Measurements from ENCODE around the gene FGF3.

Gene FGF3

DNA sequence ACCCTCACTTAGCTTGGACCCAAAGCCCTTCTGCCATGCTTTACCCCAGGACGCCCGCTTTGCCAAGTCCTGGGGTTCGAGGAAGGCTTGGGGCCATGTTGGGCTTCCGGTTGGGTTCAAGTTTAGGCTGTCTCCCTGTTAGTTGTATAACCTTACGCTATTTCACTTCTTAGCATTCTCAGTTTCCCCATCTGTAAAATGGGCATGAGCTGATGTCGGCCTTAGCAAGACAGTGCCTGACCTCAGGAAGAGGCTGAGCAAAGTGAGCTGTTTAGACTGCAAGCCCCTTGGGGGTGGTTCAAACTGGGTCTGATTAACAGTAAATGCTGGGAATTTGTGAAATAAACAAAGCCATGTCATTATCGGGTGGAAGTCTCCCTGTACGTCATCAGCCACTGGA lies 40.8 kb downstream of the FGF3 start:
- no peak for TF ChIP-seq TAF1 (IDR thresholded peaks at IDR 0.05; ENCODE audit: borderline replicate concordance, insufficient read depth, low read length)
- TF ChIP-seq SIN3A (IDR thresholded peaks at IDR 0.05; ENCODE audit: borderline replicate concordance, insufficient read depth, low read length): no peak

DNA sequence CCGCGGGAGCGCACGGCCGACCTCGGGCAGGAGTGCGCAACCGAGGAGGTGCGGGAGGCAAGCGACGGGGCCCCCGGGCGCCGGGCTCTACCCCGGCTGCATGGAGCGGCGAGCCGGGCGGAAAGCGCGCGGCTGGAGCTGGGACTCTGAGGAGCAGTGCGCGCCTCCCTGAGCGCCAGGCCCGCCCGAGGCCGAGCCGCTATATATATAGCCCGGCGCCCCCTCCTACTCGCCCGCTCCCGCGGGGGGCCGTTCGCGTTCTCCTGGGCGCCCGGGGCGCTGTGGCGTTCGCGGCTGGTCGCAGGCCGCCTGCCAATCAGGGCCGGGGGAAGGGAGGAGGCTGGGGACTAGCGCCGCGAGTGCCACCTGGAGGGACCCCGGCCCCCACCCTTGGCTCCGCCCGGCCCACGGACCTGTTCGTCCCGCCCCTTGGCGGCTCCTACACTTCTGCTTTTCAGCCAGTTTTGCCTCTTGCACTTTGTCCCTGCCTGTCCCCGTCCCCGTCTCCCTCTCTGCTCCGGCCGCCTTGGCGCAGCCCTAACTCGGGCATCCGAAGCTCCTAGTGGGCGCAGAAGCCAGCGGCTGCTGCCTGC lies 44.0 kb downstream of the FGF3 start, which contains the start of gene FGF4:
Gene FGF4, minus strand, starts transcription at position 179 of the 593 bp plus-strand sequence. CDS start 257 bp downstream, outside the sequence.
- no peak for TF ChIP-seq FOXP2 (optimal IDR thresholded peaks at IDR 0.05; ENCODE audit: borderline replicate concordance, extremely low read depth, extremely low read length, insufficient read depth)
- TF ChIP-seq SIN3A (IDR thresholded peaks at IDR 0.05; ENCODE audit: borderline replicate concordance, insufficient read depth, low read length): no peak

DNA sequence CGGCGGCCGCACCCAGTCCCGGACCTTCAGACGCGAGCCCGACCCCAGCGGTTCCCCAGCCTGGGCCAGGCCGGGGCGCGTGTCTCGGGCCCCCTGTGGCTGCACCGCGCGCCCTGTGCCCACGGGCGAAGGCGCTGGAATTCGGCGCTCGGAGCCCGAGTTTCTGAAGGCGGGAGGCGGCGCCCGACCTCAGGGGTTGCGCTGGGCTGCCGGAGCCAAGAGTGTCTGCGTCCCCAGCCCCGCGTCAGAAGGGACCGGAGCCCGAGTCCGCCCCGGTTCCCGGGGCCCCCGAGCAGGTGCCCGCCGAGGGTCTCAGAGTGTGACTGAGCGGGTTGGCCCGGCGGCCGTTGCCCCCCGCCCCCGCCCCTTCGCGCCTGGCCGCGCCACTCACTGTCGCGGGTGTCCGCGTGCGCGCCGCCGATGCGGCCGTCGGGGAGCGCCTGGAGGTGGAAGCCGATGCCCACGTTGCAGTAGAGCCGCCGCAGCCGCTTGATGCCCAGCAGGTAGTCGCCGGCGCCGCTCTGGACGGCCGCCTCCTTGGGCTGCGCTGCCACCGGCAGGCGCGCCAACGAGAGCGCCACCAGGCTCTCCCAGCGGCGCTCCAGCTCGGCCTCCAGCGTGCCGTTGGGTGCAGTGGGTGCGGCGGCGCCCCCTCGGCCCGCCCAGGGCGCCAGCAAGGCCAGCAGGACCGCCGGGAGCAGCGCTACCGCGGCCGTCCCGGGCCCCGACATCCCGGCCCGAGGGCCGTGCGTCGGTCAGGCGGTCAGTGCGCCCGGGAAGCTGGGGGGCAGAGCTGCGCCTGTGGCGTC lies 44.7 kb downstream of the FGF3 start:
- TF ChIP-seq, protein P1, sequence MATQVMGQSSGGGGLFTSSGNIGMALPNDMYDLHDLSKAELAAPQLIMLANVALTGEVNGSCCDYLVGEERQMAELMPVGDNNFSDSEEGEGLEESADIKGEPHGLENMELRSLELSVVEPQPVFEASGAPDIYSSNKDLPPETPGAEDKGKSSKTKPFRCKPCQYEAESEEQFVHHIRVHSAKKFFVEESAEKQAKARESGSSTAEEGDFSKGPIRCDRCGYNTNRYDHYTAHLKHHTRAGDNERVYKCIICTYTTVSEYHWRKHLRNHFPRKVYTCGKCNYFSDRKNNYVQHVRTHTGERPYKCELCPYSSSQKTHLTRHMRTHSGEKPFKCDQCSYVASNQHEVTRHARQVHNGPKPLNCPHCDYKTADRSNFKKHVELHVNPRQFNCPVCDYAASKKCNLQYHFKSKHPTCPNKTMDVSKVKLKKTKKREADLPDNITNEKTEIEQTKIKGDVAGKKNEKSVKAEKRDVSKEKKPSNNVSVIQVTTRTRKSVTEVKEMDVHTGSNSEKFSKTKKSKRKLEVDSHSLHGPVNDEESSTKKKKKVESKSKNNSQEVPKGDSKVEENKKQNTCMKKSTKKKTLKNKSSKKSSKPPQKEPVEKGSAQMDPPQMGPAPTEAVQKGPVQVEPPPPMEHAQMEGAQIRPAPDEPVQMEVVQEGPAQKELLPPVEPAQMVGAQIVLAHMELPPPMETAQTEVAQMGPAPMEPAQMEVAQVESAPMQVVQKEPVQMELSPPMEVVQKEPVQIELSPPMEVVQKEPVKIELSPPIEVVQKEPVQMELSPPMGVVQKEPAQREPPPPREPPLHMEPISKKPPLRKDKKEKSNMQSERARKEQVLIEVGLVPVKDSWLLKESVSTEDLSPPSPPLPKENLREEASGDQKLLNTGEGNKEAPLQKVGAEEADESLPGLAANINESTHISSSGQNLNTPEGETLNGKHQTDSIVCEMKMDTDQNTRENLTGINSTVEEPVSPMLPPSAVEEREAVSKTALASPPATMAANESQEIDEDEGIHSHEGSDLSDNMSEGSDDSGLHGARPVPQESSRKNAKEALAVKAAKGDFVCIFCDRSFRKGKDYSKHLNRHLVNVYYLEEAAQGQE (IDR thresholded peaks at IDR 0.05; ENCODE audit: insufficient read depth in 1 of 2, low read depth in 2 of 2, low read length in 2 of 2): no peak
- TF ChIP-seq SIN3A (IDR thresholded peaks at IDR 0.05; ENCODE audit: borderline replicate concordance, insufficient read depth, low read length): no peak
- no peak for TF ChIP-seq POLR2AphosphoS5 (IDR thresholded peaks at IDR 0.05; ENCODE audit: low read depth, low read length)
- no peak for TF ChIP-seq TAF1 (IDR thresholded peaks at IDR 0.05; ENCODE audit: borderline replicate concordance, insufficient read depth, low read length)
- TF ChIP-seq FOXP2 (optimal IDR thresholded peaks at IDR 0.05; ENCODE audit: borderline replicate concordance, extremely low read depth, extremely low read length, insufficient read depth): no peak

DNA sequence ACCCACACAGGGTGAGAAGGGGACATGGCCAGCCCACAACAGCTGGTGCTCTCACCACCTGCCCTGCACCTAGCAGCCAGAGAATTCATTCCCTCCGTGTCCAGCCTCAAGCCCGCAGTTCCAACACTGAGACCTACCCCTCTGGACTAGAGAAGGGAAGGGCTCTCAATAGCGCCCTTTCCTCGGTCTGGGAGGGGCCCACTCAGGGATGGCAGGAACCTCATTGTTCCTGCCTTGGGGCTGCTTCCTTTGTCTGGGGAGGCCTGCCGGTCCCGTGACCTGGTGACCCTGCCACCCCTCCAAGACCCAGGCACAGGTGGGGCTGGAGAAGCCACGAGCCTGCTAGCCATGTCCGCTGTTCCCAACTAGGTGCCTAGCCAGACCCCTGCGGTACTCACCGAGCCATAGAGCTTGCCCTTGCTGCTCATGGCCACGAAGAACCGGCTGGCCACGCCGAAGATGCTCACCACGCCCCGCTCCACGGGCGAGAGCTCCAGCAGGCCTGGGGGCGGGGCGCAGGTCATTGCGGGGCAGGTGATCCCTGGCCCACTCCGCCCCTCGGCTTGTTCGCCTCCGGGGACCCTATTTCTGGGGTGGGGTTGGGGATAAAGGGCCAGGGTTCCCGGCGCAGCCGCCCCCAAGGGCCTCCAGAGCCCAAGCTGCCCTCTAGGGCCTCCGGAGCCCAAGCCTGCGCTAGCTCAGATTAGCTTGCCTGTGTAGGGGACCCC lies 45.4 kb downstream of the FGF3 start:
- TF ChIP-seq FOXP2 (optimal IDR thresholded peaks at IDR 0.05; ENCODE audit: borderline replicate concordance, extremely low read depth, extremely low read length, insufficient read depth): no peak
- TF ChIP-seq, protein P1 (IDR thresholded peaks at IDR 0.05; ENCODE audit: insufficient read depth in 1 of 2, low read depth in 2 of 2, low read length in 2 of 2): no peak

DNA sequence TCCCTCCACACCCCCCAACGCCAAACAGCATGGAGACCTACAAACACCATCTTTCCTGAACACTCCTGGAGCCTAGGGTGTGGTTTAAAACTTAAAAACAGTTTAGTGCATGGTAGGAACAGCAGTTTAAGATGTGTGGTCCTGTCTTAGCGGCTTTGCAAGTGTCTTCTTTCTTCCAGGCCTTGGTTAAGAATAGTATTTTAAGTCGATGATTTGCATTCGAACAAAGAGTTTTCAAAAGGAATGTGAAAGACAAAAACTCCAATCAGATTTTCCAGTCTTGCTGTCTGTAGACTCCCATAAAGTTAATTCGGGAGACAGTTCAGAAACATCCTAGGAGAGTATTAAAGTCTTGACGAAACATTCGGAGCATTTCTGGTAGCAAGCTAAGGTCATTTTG lies 47.8 kb downstream of the FGF3 start:
- TF ChIP-seq POLR2AphosphoS5 (IDR thresholded peaks at IDR 0.05; ENCODE audit: low read depth, low read length) (no peak), SIN3A (IDR thresholded peaks at IDR 0.05; ENCODE audit: borderline replicate concordance, insufficient read depth, low read length) (no peak), FOXP2 (optimal IDR thresholded peaks at IDR 0.05; ENCODE audit: borderline replicate concordance, extremely low read depth, extremely low read length, insufficient read depth) (no peak), TAF1 (IDR thresholded peaks at IDR 0.05; ENCODE audit: borderline replicate concordance, insufficient read depth, low read length) (no peak)
- TF ChIP-seq, protein P1 (IDR thresholded peaks at IDR 0.05; ENCODE audit: insufficient read depth in 1 of 2, low read depth in 2 of 2, low read length in 2 of 2): no peak

DNA sequence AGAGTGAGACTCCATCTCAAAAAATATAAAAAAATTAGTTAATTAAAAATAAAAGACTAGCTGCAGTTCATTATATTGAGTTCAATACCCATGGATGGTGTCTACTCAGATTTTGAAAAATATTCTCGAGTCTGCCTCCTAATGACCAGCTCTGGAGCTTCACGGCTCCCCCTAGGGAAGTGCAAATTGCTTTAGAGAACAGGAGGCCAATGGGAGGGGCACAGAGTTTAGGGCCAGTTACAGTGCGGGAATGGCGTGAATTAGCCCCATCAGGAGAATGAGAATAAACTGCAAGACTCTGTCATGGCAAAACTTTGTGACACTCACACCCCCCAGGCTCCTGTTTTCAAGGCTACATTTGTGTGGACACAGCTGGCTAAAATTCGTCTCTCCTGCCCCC lies 48.7 kb downstream of the FGF3 start:
- TF ChIP-seq FOXP2 (optimal IDR thresholded peaks at IDR 0.05; ENCODE audit: borderline replicate concordance, extremely low read depth, extremely low read length, insufficient read depth): no peak
- TF ChIP-seq, protein P1 (IDR thresholded peaks at IDR 0.05; ENCODE audit: insufficient read depth in 1 of 2, low read depth in 2 of 2, low read length in 2 of 2): no peak
- no peak for TF ChIP-seq POLR2AphosphoS5 (IDR thresholded peaks at IDR 0.05; ENCODE audit: low read depth, low read length)

All from PFSK-1 (cell line).